ENCODE measurements around the gene ZBTB1. TPM values are rescaled to one million over a fixed set of nuclear protein-coding genes. Genes with fewer than 3 reads are reported as not detected.

Gene ZBTB1
- total RNA-seq, 1 donor: 83.8 TPM

DNA sequence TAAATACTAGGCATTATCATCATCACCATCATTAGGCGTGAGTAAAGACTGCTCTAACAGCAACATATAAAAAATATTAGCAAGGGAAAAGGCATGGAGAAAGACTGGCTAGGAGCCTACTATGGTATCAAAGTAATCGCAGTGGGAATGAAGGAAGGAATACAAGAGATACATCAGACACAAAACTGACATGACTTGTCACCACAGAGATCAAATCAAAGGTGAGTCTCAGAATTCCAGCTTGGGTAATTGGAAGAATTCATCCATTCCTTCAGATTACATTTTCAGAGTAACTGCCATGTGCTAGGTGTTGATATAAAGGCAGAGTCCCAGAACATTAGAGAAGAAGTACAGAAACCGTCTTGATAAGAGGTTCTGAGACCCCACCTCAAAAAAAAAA lies 11.1 kb upstream of the ZBTB1 start:
- H3K4me3 ChIP-seq (ENCODE audit: low read depth, low read length): no peak overlapping the region
- TF ChIP-seq, protein P1, sequence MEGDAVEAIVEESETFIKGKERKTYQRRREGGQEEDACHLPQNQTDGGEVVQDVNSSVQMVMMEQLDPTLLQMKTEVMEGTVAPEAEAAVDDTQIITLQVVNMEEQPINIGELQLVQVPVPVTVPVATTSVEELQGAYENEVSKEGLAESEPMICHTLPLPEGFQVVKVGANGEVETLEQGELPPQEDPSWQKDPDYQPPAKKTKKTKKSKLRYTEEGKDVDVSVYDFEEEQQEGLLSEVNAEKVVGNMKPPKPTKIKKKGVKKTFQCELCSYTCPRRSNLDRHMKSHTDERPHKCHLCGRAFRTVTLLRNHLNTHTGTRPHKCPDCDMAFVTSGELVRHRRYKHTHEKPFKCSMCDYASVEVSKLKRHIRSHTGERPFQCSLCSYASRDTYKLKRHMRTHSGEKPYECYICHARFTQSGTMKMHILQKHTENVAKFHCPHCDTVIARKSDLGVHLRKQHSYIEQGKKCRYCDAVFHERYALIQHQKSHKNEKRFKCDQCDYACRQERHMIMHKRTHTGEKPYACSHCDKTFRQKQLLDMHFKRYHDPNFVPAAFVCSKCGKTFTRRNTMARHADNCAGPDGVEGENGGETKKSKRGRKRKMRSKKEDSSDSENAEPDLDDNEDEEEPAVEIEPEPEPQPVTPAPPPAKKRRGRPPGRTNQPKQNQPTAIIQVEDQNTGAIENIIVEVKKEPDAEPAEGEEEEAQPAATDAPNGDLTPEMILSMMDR (IDR thresholded peaks at IDR 0.05; ENCODE audit: insufficient read depth, low read depth, low read length): no peak
- no peak for DNase-seq (ENCODE audit: low read depth)

DNA sequence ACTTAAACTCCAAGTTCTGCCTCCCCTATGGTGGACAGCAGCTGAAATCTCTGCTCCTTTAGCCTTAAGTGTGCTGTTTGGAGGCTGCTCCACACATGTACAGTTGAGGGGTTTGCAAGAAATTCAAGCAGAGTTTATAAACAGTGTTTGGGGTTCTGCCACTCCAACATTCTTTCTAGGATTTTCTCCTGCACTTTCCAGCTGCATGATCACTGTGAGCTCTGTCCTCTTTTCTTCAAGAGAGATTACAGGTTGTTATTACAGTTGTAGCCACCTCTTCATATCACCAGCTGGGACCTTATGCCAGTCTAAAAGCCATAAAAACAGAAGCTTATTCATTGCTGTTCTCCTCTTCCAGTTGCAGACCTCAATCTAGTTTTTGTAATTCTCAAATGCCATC lies 9.3 kb upstream of the ZBTB1 start:
- no peak overlapping the region for H3K4me3 ChIP-seq (ENCODE audit: low read depth, low read length)
- no peak for DNase-seq (ENCODE audit: low read depth)
- TF ChIP-seq, protein P1 (IDR thresholded peaks at IDR 0.05; ENCODE audit: insufficient read depth, low read depth, low read length): no peak

DNA sequence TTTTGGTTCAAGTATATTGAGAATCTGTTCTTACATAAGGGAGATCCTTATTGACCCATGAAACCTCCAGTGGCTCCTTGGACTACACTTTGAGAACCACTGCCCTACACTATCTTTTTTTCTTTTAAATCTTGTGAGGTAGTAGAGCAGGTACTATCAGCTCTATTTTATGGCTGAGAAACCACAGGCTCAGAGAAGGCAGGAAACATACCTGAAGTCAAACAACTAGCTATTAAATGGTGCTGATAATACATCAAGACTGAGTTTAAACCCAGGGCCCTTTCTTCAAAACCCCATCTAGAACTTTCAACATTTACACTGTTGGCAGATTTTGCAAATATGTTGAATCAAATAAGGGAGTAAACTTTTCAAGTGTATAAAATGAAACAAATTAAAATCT lies 7.8 kb upstream of the ZBTB1 start:
- no peak overlapping the region for H3K4me3 ChIP-seq (ENCODE audit: low read depth, low read length)
- TF ChIP-seq, protein P1 (IDR thresholded peaks at IDR 0.05; ENCODE audit: insufficient read depth, low read depth, low read length): no peak
- DNase-seq (ENCODE audit: low read depth): no peak

DNA sequence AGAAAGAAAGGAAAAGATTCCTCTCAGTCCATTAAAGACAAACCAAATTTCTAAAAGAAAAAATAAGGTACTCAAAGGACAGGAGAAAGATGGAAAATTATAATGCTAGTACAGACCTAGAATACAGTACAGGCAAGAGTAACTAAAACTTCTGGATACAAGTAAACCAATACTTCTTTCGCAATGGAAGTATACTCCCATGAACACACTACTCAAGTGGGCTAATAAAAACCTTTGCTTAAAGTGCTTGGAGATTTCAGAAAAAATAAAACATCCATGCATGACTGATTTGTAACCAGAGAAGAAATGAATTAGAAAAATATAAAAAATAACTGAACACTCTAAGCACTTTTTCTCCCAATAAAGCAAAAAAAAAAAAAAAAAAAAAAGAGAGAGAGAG lies 4.5 kb upstream of the ZBTB1 start:
- TF ChIP-seq, protein P1 (IDR thresholded peaks at IDR 0.05; ENCODE audit: insufficient read depth, low read depth, low read length): no peak
- peak; percentile 62 for DNase-seq (ENCODE audit: low read depth)
- H3K4me3 ChIP-seq (ENCODE audit: low read depth, low read length): no peak overlapping the region

DNA sequence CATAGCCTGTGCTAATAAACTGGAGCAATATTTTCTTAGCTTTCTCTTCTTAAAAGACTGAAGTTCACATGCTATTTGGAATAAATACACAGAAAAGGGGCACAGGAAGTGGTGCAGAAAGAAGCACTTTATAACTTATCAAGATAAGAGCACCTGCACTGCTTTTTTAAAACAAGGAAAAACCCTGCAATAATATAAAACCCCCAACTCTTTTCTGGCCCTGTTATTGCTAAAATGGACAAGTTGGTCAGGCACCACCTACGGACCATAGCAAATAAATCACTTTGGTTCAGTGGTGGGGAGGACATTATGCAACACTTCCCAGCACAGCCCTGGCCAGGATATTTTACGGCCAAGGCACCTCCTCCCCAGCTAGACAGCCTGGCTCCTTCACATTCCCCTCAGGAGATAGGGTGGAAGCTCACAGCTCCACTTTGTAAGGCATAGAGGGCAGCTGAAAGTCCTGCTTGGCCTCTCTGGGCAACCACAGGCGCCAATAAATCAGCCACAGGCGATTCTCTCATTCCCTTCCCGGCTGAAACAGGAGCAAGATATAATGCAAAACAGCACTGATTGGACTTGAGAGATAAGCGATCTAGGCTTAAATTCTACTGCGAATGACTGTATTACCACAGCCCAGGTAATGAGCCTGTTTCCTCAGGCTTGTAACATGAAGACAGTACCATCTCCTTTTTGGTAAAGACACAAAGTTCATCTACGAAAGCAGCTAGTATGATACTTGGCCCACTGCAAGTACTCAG lies 3.0 kb upstream of the ZBTB1 start:
- H3K4me3 ChIP-seq (ENCODE audit: low read depth, low read length): peak overlapping the region; percentile 95
- TF ChIP-seq, protein P1 (IDR thresholded peaks at IDR 0.05; ENCODE audit: insufficient read depth, low read depth, low read length): no peak
- DNase-seq (ENCODE audit: low read depth): peak; percentile 97

DNA sequence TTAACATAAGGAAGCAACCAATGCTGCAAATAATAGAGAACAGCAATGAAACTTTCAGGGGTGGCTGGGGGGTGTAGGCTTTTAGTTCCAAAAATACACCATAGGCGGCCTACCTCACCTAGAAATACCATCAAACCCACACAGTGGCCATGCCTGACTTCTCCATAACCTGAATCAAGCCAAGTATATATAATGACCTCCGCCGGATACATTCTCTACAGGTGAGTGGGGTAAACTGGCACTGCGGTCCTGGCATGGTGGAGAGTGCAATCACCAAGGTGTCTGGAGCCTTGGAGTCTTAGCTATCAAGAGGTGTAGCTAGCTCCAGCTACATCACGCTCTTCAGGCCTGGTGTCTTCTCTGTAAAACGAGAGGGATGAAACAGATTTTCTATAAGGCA lies 2.1 kb upstream of the ZBTB1 start:
- peak overlapping the region; percentile 95 for H3K4me3 ChIP-seq (ENCODE audit: low read depth, low read length)
- no peak for DNase-seq (ENCODE audit: low read depth)
- TF ChIP-seq, protein P1 (IDR thresholded peaks at IDR 0.05; ENCODE audit: insufficient read depth, low read depth, low read length): no peak

All from fibroblast of villous mesenchyme (primary cell).